Hepatocyte (in vitro differentiated cells): ENCODE results near the gene USP32. TPM values are rescaled to one million over a fixed set of nuclear protein-coding genes. Genes with fewer than 3 reads are reported as not detected.

Source experiments
- DNase-seq: peaks from one replicate; pipeline ENCODE4 v3.0.0-alpha.2; 2016; ENCODE audit warnings: low spot score
- H2AFZ ChIP-seq: fragments of 200-600 bp; sonication (generic); 2 replicates; pipeline ENCODE4 v1.6.0; 2016; ENCODE audit warnings: antibody characterized with exemption, mild to moderate bottlenecking
- H3K27ac ChIP-seq: fragments of 200-600 bp; sonication (generic); 2 replicates; pipeline ENCODE4 v1.5.1; 2016; ENCODE audit warnings: mild to moderate bottlenecking
- H3K27me3 ChIP-seq: fragments of 200-600 bp; sonication (generic); 2 replicates; pipeline ENCODE4 v1.6.1; 2016
- H3K36me3 ChIP-seq: fragments of 200-600 bp; sonication (generic); replicated peaks from 2 replicates; pipeline ENCODE4 v1.5.1; 2016; ENCODE audit warnings: low read depth; ENCODE audit not compliant: insufficient read depth
- H3K4me1 ChIP-seq: fragments of 200-600 bp; sonication (generic); 2 replicates; pipeline ENCODE4 v1.5.1; 2016; ENCODE audit warnings: mild to moderate bottlenecking, moderate library complexity; ENCODE audit not compliant: insufficient read depth
- H3K4me2 ChIP-seq: fragments of 200-600 bp; sonication (generic); 2 replicates; pipeline ENCODE4 v1.6.0; 2016
- H3K4me3 ChIP-seq: fragments of 200-600 bp; sonication (generic); 2 replicates; pipeline ENCODE4 v1.5.1; 2016; ENCODE audit warnings: mild to moderate bottlenecking
- H3K79me2 ChIP-seq: fragments of 200-600 bp; sonication (generic); 2 replicates; pipeline ENCODE4 v1.6.0; 2017; ENCODE audit warnings: mild to moderate bottlenecking
- H3K9me2 ChIP-seq: fragments of 200-600 bp; sonication (generic); replicated peaks from 2 replicates; pipeline ENCODE4 v1.6.0; 2017; ENCODE audit warnings: mild to moderate bottlenecking; ENCODE audit not compliant: insufficient read depth
- H3K9me3 ChIP-seq: fragments of 200-600 bp; sonication (generic); 2 replicates; pipeline ENCODE4 v1.5.1; 2016; ENCODE audit warnings: low read depth, mild to moderate bottlenecking
- H4K20me1 ChIP-seq: fragments of 200-600 bp; sonication (generic); 2 replicates; pipeline ENCODE4 v1.6.0; 2016; ENCODE audit warnings: mild to moderate bottlenecking; ENCODE audit not compliant: insufficient read depth, poor library complexity, severe bottlenecking
- EZH2 ChIP-seq: fragments of 200-600 bp; sonication (generic); IDR thresholded peaks from 2 replicates; pipeline ENCODE4 v1.6.1; 2016; ENCODE audit warnings: antibody characterized with exemption, mild to moderate bottlenecking, borderline replicate concordance
- EZH2phosphoT487 ChIP-seq: fragments of 200-600 bp; sonication (generic); IDR thresholded peaks from one replicate; pipeline ENCODE4 v1.6.1; 2018; ENCODE audit warnings: antibody characterized with exemption, mild to moderate bottlenecking, low read depth, moderate library complexity; ENCODE audit not compliant: unreplicated experiment, severe bottlenecking
- WGBS: methylation state at CpG from one replicate; pipeline ENCODE4 v1.1.6; 2016; ENCODE audit warnings: low lambda C conversion rate; ENCODE audit errors: missing lambda C conversion rate; 5-methylcytosine and 5-hydroxymethylcytosine counted together
- polyA plus RNA-seq: library from polyadenylated mRNA; unstranded; fragments of >200 nt; fragmentation: Nextera tagmentation; extraction: Ambion mirVana; gene quantifications from 2 replicates; pipeline ENCODE4 v1.2.1, GENCODE V29; 2016
- total RNA-seq: library from RNA; depleted of rRNA; stranded (reverse); fragments of >200 nt; gene quantifications from 2 replicates; pipeline ENCODE4 v1.2.3, GENCODE V29; 2014
- TF ChIP-seq, protein P1 (sequence below): fragments of 200-600 bp; sonication (generic); IDR thresholded peaks from 2 replicates; pipeline ENCODE4 v1.5.1; 2016; ENCODE audit warnings: antibody characterized with exemption, mild to moderate bottlenecking; ENCODE audit not compliant: poor library complexity

USP32 gene, protein sequence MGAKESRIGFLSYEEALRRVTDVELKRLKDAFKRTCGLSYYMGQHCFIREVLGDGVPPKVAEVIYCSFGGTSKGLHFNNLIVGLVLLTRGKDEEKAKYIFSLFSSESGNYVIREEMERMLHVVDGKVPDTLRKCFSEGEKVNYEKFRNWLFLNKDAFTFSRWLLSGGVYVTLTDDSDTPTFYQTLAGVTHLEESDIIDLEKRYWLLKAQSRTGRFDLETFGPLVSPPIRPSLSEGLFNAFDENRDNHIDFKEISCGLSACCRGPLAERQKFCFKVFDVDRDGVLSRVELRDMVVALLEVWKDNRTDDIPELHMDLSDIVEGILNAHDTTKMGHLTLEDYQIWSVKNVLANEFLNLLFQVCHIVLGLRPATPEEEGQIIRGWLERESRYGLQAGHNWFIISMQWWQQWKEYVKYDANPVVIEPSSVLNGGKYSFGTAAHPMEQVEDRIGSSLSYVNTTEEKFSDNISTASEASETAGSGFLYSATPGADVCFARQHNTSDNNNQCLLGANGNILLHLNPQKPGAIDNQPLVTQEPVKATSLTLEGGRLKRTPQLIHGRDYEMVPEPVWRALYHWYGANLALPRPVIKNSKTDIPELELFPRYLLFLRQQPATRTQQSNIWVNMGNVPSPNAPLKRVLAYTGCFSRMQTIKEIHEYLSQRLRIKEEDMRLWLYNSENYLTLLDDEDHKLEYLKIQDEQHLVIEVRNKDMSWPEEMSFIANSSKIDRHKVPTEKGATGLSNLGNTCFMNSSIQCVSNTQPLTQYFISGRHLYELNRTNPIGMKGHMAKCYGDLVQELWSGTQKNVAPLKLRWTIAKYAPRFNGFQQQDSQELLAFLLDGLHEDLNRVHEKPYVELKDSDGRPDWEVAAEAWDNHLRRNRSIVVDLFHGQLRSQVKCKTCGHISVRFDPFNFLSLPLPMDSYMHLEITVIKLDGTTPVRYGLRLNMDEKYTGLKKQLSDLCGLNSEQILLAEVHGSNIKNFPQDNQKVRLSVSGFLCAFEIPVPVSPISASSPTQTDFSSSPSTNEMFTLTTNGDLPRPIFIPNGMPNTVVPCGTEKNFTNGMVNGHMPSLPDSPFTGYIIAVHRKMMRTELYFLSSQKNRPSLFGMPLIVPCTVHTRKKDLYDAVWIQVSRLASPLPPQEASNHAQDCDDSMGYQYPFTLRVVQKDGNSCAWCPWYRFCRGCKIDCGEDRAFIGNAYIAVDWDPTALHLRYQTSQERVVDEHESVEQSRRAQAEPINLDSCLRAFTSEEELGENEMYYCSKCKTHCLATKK (N-terminal part only)
- total RNA-seq = 37.0 and 46.9 TPM in 2 replicates
- 15.3 and 29.6 TPM in 2 replicates for polyA plus RNA-seq

DNA sequence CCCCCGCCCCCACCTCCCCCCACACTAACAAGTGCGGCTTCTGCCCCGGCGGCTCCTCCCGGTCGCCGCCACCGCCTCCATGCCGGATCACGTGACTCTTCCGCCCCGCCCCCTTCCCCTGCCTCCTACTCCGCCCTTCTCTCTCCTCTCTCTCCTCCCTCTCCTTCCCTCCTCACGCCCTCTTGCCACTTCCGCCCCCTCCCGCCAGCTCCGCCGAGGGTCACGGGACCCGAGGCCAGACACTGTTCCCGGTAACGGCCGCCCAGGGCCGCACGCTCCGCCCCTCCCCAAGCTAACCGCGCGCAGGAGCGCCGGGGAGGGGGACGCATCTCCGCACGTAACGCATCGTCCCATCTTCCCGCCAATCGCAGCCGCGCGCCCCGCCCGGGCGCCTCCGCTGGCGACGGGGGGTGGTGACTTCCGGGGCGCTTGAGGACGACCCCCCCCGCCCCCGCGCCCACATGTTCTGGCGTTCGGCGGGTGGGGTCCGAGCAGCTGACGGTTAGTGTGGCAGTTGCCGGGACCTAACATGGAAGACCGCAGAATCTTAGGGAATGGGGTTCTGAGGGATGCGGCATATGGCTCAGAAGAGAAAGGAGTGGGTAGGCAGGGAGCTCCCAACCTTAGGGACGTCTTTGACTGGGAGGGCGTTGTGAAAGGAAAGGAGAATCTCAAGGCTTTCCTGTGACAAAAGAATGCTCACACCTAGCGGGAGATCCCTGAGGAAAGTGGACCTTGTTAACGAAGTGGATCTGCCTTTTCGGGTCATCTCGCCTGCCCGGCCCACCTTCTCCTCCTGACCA lies at the start of gene USP32:
USP32 (minus strand) TSS at position 92 of the 803 bp plus-strand sequence. CDS start 194 bp downstream, outside the sequence.
- no peaks in the 10 kb centered on the region for H3K9me3 ChIP-seq
- TF ChIP-seq, protein P1, sequence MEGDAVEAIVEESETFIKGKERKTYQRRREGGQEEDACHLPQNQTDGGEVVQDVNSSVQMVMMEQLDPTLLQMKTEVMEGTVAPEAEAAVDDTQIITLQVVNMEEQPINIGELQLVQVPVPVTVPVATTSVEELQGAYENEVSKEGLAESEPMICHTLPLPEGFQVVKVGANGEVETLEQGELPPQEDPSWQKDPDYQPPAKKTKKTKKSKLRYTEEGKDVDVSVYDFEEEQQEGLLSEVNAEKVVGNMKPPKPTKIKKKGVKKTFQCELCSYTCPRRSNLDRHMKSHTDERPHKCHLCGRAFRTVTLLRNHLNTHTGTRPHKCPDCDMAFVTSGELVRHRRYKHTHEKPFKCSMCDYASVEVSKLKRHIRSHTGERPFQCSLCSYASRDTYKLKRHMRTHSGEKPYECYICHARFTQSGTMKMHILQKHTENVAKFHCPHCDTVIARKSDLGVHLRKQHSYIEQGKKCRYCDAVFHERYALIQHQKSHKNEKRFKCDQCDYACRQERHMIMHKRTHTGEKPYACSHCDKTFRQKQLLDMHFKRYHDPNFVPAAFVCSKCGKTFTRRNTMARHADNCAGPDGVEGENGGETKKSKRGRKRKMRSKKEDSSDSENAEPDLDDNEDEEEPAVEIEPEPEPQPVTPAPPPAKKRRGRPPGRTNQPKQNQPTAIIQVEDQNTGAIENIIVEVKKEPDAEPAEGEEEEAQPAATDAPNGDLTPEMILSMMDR = peak; percentile 32
- TF ChIP-seq EZH2 (no peak), EZH2phosphoT487 (no peak)
- no peaks in the 10 kb centered on the region for H3K36me3 ChIP-seq
- peaks cover 28% of the 10 kb centered on the region for H4K20me1 ChIP-seq
- H3K27ac ChIP-seq = peak within 1 kb of the TSS; percentile 94
- peak; percentile 98 for DNase-seq
- H3K4me2 ChIP-seq = peak within 1 kb of the TSS; percentile 84
- H3K4me1 ChIP-seq = peaks cover 28% of the 10 kb centered on the region
- no peaks in the 10 kb centered on the region for H3K9me2 ChIP-seq
- peak within 1 kb of the TSS; percentile 62 for H2AFZ ChIP-seq
- H3K4me3 ChIP-seq = peak within 1 kb of the TSS; percentile 58
- 3% methylated on average over 25 of the region's 68 CpGs for WGBS
- H3K79me2 ChIP-seq = peaks cover 41% of the 10 kb centered on the region
- H3K27me3 ChIP-seq = no peaks in the 10 kb centered on the region

DNA sequence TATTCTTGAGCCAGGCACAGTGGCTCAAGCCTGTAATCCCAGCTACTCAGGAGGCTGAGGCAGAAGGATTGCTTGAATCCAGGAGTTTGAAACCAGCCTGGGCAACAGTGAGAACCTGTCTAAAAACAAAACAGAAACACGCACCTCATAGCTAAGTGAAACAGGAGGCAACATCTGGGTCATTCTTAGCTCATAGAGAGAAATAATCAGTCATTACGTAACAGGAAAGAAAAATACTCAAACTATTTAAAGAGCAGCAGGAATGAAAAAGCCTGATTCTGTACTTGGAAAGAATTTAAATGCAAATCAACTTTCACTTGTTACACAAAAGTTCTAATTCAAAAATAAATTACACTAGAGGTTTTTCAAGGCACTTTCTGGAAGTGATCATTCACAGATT lies 47.6 kb upstream of the USP32 start:
- whole genome bisulfite sequencing = 62% methylated on average over 2 of the region's 2 CpGs
- H3K27ac ChIP-seq = no peak overlapping the region
- no peak overlapping the region for H3K4me2 ChIP-seq
- DNase-seq = no peak
- H3K79me2 ChIP-seq = no peaks in the 10 kb centered on the region
- no peak overlapping the region for H2AFZ ChIP-seq
- H4K20me1 ChIP-seq = no peaks in the 10 kb centered on the region
- no peaks in the 10 kb centered on the region for H3K27me3 ChIP-seq
- H3K9me2 ChIP-seq = no peaks in the 10 kb centered on the region
- TF ChIP-seq, protein P1 = no peak
- TF ChIP-seq EZH2 = no peak
- no peaks in the 10 kb centered on the region for H3K9me3 ChIP-seq
- H3K4me1 ChIP-seq = no peaks in the 10 kb centered on the region
- H3K4me3 ChIP-seq = no peak overlapping the region
- H3K36me3 ChIP-seq = no peaks in the 10 kb centered on the region

DNA sequence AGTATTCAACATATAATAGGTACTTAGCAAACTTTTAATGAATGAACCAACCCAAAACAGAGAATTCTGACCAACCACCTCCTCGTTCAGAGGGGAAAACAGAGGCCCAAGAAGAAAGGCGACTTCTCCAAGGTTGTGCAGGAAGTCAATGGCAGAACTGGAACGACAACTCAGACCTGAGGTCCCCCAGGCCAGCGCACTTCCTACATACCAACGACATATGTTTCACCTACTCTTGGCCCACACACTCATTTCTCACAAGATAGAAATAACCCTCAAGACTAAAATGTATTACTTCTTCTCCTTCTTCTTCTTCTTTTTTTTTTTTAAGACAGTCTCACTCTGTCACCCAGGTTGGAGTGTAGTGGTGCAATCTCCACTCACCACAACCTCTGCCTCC lies 44.7 kb upstream of the USP32 start:
- Histone ChIP-seq H3K9me2 (no peaks in the 10 kb centered on the region), H3K36me3 (no peaks in the 10 kb centered on the region), H4K20me1 (no peaks in the 10 kb centered on the region), H3K27ac (no peak overlapping the region), H3K4me2 (no peak overlapping the region), H3K79me2 (no peaks in the 10 kb centered on the region), H3K27me3 (no peaks in the 10 kb centered on the region), H3K4me1 (no peaks in the 10 kb centered on the region), H3K9me3 (no peaks in the 10 kb centered on the region), H2AFZ (no peak overlapping the region), H3K4me3 (no peak overlapping the region)
- WGBS = 82% methylated on average over 5 of the region's 5 CpGs
- TF ChIP-seq EZH2 (no peak), EZH2phosphoT487 (no peak)
- TF ChIP-seq, protein P1 = no peak
- no peak for DNase-seq
